Astrocyte (in vitro differentiated cells and primary cell): ENCODE results near the gene PTPRE. TPM values are rescaled to one million over a fixed set of nuclear protein-coding genes. Genes with fewer than 3 reads are reported as not detected.

Source experiments
- DNase-seq: peaks from one replicate; pipeline ENCODE4 v3.0.0-alpha.2; 2010; ENCODE audit warnings: low read depth
- FAIRE-seq: peaks from 2 replicates; lab custom pipeline; 2011; peaks lifted over from hg19 to GRCh38; lab: Jason Lieb, UNC
- H2AFZ ChIP-seq: 2 replicates; pipeline ENCODE4 v1.6.0; 2012; ENCODE audit warnings: low read depth, low read length, inconsistent platforms
- H3K27ac ChIP-seq: 2 replicates; pipeline ENCODE4 v1.5.1; 2011; ENCODE audit warnings: low read depth, low read length, inconsistent platforms
- H3K27me3 ChIP-seq: 2 replicates; pipeline ENCODE4 v1.6.0; 2011; ENCODE audit warnings: low read length, inconsistent platforms; ENCODE audit not compliant: insufficient read depth
- H3K36me3 ChIP-seq: 2 replicates; pipeline ENCODE4 v1.5.1; 2011; ENCODE audit warnings: low read length, inconsistent platforms; ENCODE audit not compliant: insufficient read depth
- H3K4me1 ChIP-seq: 2 replicates; pipeline ENCODE4 v1.5.1; 2011; ENCODE audit warnings: low read length, inconsistent platforms; ENCODE audit not compliant: insufficient read depth
- H3K4me2 ChIP-seq: 2 replicates; pipeline ENCODE4 v1.6.0; 2012; ENCODE audit warnings: low read length, inconsistent platforms
- H3K4me3 ChIP-seq: 2 replicates; pipeline ENCODE4 v1.5.1; 2011; ENCODE audit warnings: low read depth, mild to moderate bottlenecking, low read length, inconsistent platforms; ENCODE audit not compliant: insufficient read depth
- H3K79me2 ChIP-seq: 2 replicates; pipeline ENCODE4 v1.6.0; 2012; ENCODE audit warnings: mild to moderate bottlenecking, low read length, inconsistent platforms; ENCODE audit not compliant: insufficient read depth
- H3K9ac ChIP-seq: 2 replicates; pipeline ENCODE4 v1.6.0; 2012; ENCODE audit warnings: mild to moderate bottlenecking, low read length, inconsistent platforms
- H3K9me3 ChIP-seq: 2 replicates; pipeline ENCODE4 v1.5.1; 2012; ENCODE audit warnings: low read depth, mild to moderate bottlenecking, low read length, inconsistent platforms; ENCODE audit not compliant: insufficient read depth
- H4K20me1 ChIP-seq: 2 replicates; pipeline ENCODE4 v1.6.0; 2012; ENCODE audit warnings: low read length, inconsistent platforms; ENCODE audit not compliant: insufficient read depth
- H3K27ac Mint-ChIP-seq: one replicate; pipeline ENCODE4 v1.8.0; 2021; ENCODE audit warnings: mild to moderate bottlenecking, mixed read lengths; ENCODE audit not compliant: unreplicated experiment
- H3K27me3 Mint-ChIP-seq: one replicate; pipeline ENCODE4 v1.8.0; 2021; ENCODE audit warnings: low read depth, mixed read lengths; ENCODE audit not compliant: unreplicated experiment
- H3K36me3 Mint-ChIP-seq: one replicate; pipeline ENCODE4 v1.8.0; 2021; ENCODE audit warnings: low read depth, mixed read lengths; ENCODE audit not compliant: unreplicated experiment
- H3K4me1 Mint-ChIP-seq: one replicate; pipeline ENCODE4 v1.8.0; 2021; ENCODE audit warnings: low read depth, mixed read lengths; ENCODE audit not compliant: unreplicated experiment
- H3K4me3 Mint-ChIP-seq: one replicate; pipeline ENCODE4 v1.8.0; 2021; ENCODE audit warnings: mild to moderate bottlenecking, moderate library complexity, mixed read lengths; ENCODE audit not compliant: unreplicated experiment
- H3K9me3 Mint-ChIP-seq: one replicate; pipeline ENCODE4 v1.8.0; 2021; ENCODE audit warnings: mild to moderate bottlenecking, mixed read lengths; ENCODE audit not compliant: unreplicated experiment
- CTCF ChIP-seq: IDR thresholded peaks from 2 replicates; pipeline ENCODE4 v1.5.1; 2011; ENCODE audit warnings: low read depth, mild to moderate bottlenecking, inconsistent platforms, low read length, moderate library complexity; ENCODE audit not compliant: insufficient read depth
- EZH2 ChIP-seq: IDR thresholded peaks from 2 replicates; pipeline ENCODE4 v1.6.1; 2012; ENCODE audit warnings: mild to moderate bottlenecking, low read length, inconsistent platforms; ENCODE audit not compliant: insufficient read depth
- total RNA-seq: library from RNA; stranded (reverse); gene quantifications from 2 replicates; pipeline ENCODE4 v1.2.1, GENCODE V29; 2021

PTPRE gene
- total RNA-seq, 1 donor from 2014 or later: 14.1 TPM

- Mint-ChIP-seq H3K4me1 (peaks cover 17% of the 10 kb centered on the region), H3K9me3 (no peaks in the 10 kb centered on the region), H3K27ac (no peak overlapping the region), H3K27me3 (peaks cover 12% of the 10 kb centered on the region), H3K4me3 (no peak overlapping the region), H3K36me3 (no peaks in the 10 kb centered on the region)
- Histone ChIP-seq H3K4me3 (no peak overlapping the region), H3K36me3 (no peaks in the 10 kb centered on the region), H2AFZ (no peak overlapping the region), H3K27me3 (peaks cover 5% of the 10 kb centered on the region), H4K20me1 (no peaks in the 10 kb centered on the region), H3K27ac (no peak overlapping the region), H3K4me2 (no peak overlapping the region), H3K9me3 (no peaks in the 10 kb centered on the region), H3K79me2 (no peaks in the 10 kb centered on the region), H3K4me1 (no peaks in the 10 kb centered on the region), H3K9ac (no peak overlapping the region)
- DNase-seq: no peak
- no peak for FAIRE-seq
- no peak for TF ChIP-seq EZH2
- TF ChIP-seq CTCF: no peak
These were observed 29.8 kb upstream of the PTPRE start for GRCh38 chr10:127877116-127877515.

- Histone ChIP-seq H3K27ac (no peak overlapping the region), H3K9ac (no peak overlapping the region), H3K79me2 (no peaks in the 10 kb centered on the region), H3K27me3 (peaks cover 5% of the 10 kb centered on the region), H3K36me3 (no peaks in the 10 kb centered on the region), H4K20me1 (no peaks in the 10 kb centered on the region), H2AFZ (no peak overlapping the region), H3K4me2 (no peak overlapping the region), H3K4me1 (no peaks in the 10 kb centered on the region), H3K9me3 (no peaks in the 10 kb centered on the region), H3K4me3 (no peak overlapping the region)
- Mint-ChIP-seq H3K27me3 (peaks cover 16% of the 10 kb centered on the region), H3K4me1 (peaks cover 17% of the 10 kb centered on the region), H3K36me3 (no peaks in the 10 kb centered on the region), H3K9me3 (no peaks in the 10 kb centered on the region), H3K4me3 (no peak overlapping the region), H3K27ac (no peak overlapping the region)
- TF ChIP-seq CTCF (no peak), EZH2 (no peak)
- no peak for DNase-seq
- FAIRE-seq: no peak
These were observed 29.2 kb upstream of the PTPRE start for GRCh38 chr10:127877699-127878098.

GRCh38 chr10:127878475-127879055, 28.3 kb upstream of the PTPRE start:
- Mint-ChIP-seq H3K27ac (no peak overlapping the region), H3K4me1 (peaks cover 17% of the 10 kb centered on the region)

More at GRCh38 chr10:127878475-127879055, 28.3 kb upstream of the PTPRE start:
- Mint-ChIP-seq H3K36me3 (no peaks in the 10 kb centered on the region), H3K9me3 (no peaks in the 10 kb centered on the region), H3K4me3 (no peak overlapping the region), H3K27me3 (peaks cover 20% of the 10 kb centered on the region)
- Histone ChIP-seq H3K27me3 (peaks cover 5% of the 10 kb centered on the region), H3K9me3 (no peaks in the 10 kb centered on the region), H3K4me1 (no peaks in the 10 kb centered on the region), H3K27ac (no peak overlapping the region), H3K4me2 (no peak overlapping the region), H3K36me3 (no peaks in the 10 kb centered on the region), H3K4me3 (no peak overlapping the region), H3K9ac (no peak overlapping the region), H4K20me1 (no peaks in the 10 kb centered on the region), H2AFZ (no peak overlapping the region), H3K79me2 (no peaks in the 10 kb centered on the region)
- DNase-seq (no peak), FAIRE-seq (no peak)
- TF ChIP-seq CTCF: no peak
- no peak for TF ChIP-seq EZH2
